Trophoblast cell (in vitro differentiated cells and primary cell): ENCODE results near the gene CACNA2D2.

Experiments
- DNase-seq, 2 donors: peaks; one replicate each; pipeline ENCODE4 v3.0.0-alpha.2; 2016
- H2AFZ ChIP-seq: 2 replicates; pipeline ENCODE4 v1.6.1; 2013; ENCODE audit warnings: low read length, moderate library complexity, mild to moderate bottlenecking; ENCODE audit not compliant: insufficient read depth, poor library complexity
- H2AK5ac ChIP-seq: 2 replicates; pipeline ENCODE4 v1.6.1; 2013; ENCODE audit warnings: mild to moderate bottlenecking, low read length
- H2BK120ac ChIP-seq: 2 replicates; pipeline ENCODE4 v1.6.1; 2013; ENCODE audit warnings: low read length, mild to moderate bottlenecking, moderate library complexity; ENCODE audit not compliant: insufficient read depth, poor library complexity
- H2BK12ac ChIP-seq: 2 replicates; pipeline ENCODE4 v1.6.1; 2013; ENCODE audit warnings: mild to moderate bottlenecking, low read length, moderate library complexity
- H2BK5ac ChIP-seq: 2 replicates; pipeline ENCODE4 v1.6.1; 2013; ENCODE audit warnings: low read length, low read depth, moderate library complexity, mild to moderate bottlenecking; ENCODE audit not compliant: poor library complexity
- H3K14ac ChIP-seq: 2 replicates; pipeline ENCODE4 v1.6.1; 2013; ENCODE audit warnings: mild to moderate bottlenecking, low read length
- H3K18ac ChIP-seq: 2 replicates; pipeline ENCODE4 v1.6.1; 2013; ENCODE audit warnings: mild to moderate bottlenecking, low read length
- H3K23ac ChIP-seq: 2 replicates; pipeline ENCODE4 v1.6.1; 2013; ENCODE audit warnings: low read length
- H3K27ac ChIP-seq: 2 replicates; pipeline ENCODE4 v1.5.1; 2013; ENCODE audit warnings: low read depth, mild to moderate bottlenecking, inconsistent platforms, low read length, moderate library complexity
- H3K27me3 ChIP-seq: 2 replicates; pipeline ENCODE4 v1.6.1; 2013; ENCODE audit warnings: inconsistent platforms, mild to moderate bottlenecking, low read length, moderate library complexity; ENCODE audit not compliant: insufficient read depth
- H3K36me3 ChIP-seq, 2 experiments: 1 replicate in 1 of 2; 2 replicates in 1 of 2; pipeline ENCODE4 v1.6.1; 2013; ENCODE audit warnings: low read length in 2 of 2, mild to moderate bottlenecking in 2 of 2, moderate library complexity in 1 of 2; ENCODE audit not compliant: insufficient read depth in 2 of 2, control insufficient read depth in 1 of 2
- H3K4ac ChIP-seq: 2 replicates; pipeline ENCODE4 v1.6.1; 2013; ENCODE audit warnings: low read depth, mild to moderate bottlenecking, low read length, moderate library complexity
- H3K4me1 ChIP-seq, 2 experiments: 1 replicate in 1 of 2; 2 replicates in 1 of 2; pipeline ENCODE4 v1.6.1; 2013; ENCODE audit warnings: low read length in 2 of 2, mild to moderate bottlenecking in 2 of 2, moderate library complexity in 1 of 2; ENCODE audit not compliant: insufficient read depth in 2 of 2, control insufficient read depth in 1 of 2
- H3K4me2 ChIP-seq: 2 replicates; pipeline ENCODE4 v1.6.1; 2013; ENCODE audit warnings: inconsistent platforms, mild to moderate bottlenecking, low read length, moderate library complexity
- H3K4me3 ChIP-seq: 2 replicates; pipeline ENCODE4 v1.5.1; 2013; ENCODE audit warnings: mild to moderate bottlenecking, low read depth, low read length, inconsistent platforms
- H3K79me1 ChIP-seq: one replicate; pipeline ENCODE4 v1.6.1; 2013; ENCODE audit warnings: low read length
- H3K79me2 ChIP-seq: 2 replicates; pipeline ENCODE4 v1.6.1; 2013; ENCODE audit warnings: low read length, mild to moderate bottlenecking; ENCODE audit not compliant: control insufficient read depth, insufficient read depth, poor library complexity
- H3K9ac ChIP-seq: 2 replicates; pipeline ENCODE4 v1.6.1; 2013; ENCODE audit warnings: mild to moderate bottlenecking, low read length
- H3K9me3 ChIP-seq: 2 replicates; pipeline ENCODE4 v1.6.1; 2013; ENCODE audit warnings: low read depth, mild to moderate bottlenecking, control low read depth, inconsistent platforms, low read length; ENCODE audit not compliant: insufficient read depth
- H4K12ac ChIP-seq: 2 replicates; pipeline ENCODE4 v1.6.1; 2013; ENCODE audit warnings: low read depth, mild to moderate bottlenecking, low read length, moderate library complexity
- H4K8ac ChIP-seq: 2 replicates; pipeline ENCODE4 v1.6.1; 2013; ENCODE audit warnings: low read depth, mild to moderate bottlenecking, low read length, moderate library complexity
- H4K91ac ChIP-seq: one replicate; pipeline ENCODE4 v1.6.1; 2013; ENCODE audit warnings: low read depth, mild to moderate bottlenecking, low read length, moderate library complexity
- WGBS: extraction: QIAGEN DNeasy Blood & Tissue Kit; methylation state at CpG from one replicate; pipeline ENCODE4 v1.1.7; 2013; ENCODE audit warnings: missing lambda C conversion rate; ENCODE audit not compliant: insufficient read length, insufficient coverage; ENCODE audit errors: extremely low coverage; 5-methylcytosine and 5-hydroxymethylcytosine counted together

The CACNA2D2 gene

DNA sequence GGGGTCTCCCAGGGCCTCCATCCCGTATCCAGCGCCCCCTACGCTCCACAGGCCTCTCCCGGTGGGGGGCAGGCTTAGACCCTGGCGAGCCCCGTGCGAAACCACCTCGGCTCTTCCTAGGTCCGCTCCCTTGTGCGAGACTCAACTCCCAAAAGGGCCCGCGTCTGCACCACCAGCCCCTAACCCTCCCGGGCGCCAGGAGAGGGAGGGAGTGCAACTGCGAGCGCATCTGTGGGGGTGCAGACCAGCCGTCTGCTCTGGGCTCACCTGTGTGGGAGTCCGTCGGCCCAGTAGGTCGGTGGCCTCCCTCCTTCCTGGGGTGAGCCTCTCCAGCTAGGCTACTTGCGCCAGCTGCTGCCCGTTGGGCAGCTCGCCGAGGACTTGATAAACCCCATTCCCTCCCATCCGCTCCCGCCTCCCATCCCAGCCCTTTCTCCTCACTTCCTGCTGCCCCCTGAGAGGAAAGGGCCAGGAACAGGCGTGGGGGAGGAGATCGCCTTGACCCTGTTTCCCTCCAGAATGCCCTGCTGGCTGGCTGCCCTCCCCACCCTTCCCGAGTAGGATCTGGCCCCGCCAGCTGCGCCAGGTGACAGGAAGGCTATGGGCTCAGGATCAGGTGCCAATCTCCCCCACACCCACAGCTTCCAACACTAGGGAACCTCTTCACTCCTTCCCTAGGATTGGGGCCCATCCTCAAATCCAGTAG, 180.9 kb downstream of the CACNA2D2 start, which contains the start of gene HYAL2:
HYAL2 (minus strand) TSS at position 360 of the 706 bp plus-strand sequence. CDS start 2,256 bp downstream, outside the sequence.
- Histone ChIP-seq H3K9me3 (peaks cover 1% of the 10 kb centered on the region), H4K8ac (peak within 1 kb of the TSS; percentile 90), H3K4me2 (peak within 1 kb of the TSS; percentile 75), H3K4ac (peak within 1 kb of the TSS; percentile 88), H4K91ac (peak within 1 kb of the TSS; percentile 99), H3K27ac (peak within 1 kb of the TSS; percentile 93), H3K36me3 (peaks cover 35 to 36% of the 10 kb centered on the region in 2 experiments), H2BK120ac (peak within 1 kb of the TSS; percentile 98), H4K12ac (peak within 1 kb of the TSS; percentile 73), H3K27me3 (no peaks in the 10 kb centered on the region), H3K79me2 (peaks cover 15% of the 10 kb centered on the region), H3K9ac (peak within 1 kb of the TSS; percentile 99), H3K23ac (no peak within 1 kb of the TSS), H2AK5ac (peak within 1 kb of the TSS; percentile 43), H2BK12ac (peak within 1 kb of the TSS; percentile 19), H2BK5ac (peak within 1 kb of the TSS; percentile 99), H3K14ac (peak within 1 kb of the TSS; percentile 93), H2AFZ (peak within 1 kb of the TSS; percentile 93), H3K4me1 (peaks cover 30 to 32% of the 10 kb centered on the region in 2 experiments), H3K18ac (peak within 1 kb of the TSS; percentile 93), H3K79me1 (peaks cover 16% of the 10 kb centered on the region), H3K4me3 (peak within 1 kb of the TSS; percentile 88)
- no peak for DNase-seq
- no CpG with 5 or more reads among the region's 31 CpGs for WGBS

DNA sequence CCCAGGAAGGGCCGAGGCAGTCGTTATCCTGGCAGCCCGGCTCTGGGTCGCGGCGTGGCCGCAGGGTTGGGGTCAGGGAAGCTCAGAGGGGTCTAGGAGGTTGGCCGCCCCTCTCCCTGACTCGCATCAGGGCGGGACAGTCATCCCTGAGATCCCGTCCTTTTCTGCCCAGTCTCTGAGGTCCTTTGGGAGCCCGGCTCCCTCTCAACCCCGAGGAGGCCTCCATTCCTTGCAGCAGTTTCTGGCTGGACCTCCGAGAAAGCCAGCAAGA, 181.4 kb downstream of the CACNA2D2 start:
- H3K36me3 ChIP-seq: peaks cover 36 to 38% of the 10 kb centered on the region in 2 experiments
- no peaks in the 10 kb centered on the region for H3K27me3 ChIP-seq
- no CpG with 5 or more reads among the region's 14 CpGs for WGBS
- peak overlapping the region; percentile 19 for H2BK12ac ChIP-seq
- peak overlapping the region; percentile 75 for H3K4me2 ChIP-seq
- H3K9me3 ChIP-seq: peaks cover 1% of the 10 kb centered on the region
- H4K8ac ChIP-seq: peak overlapping the region; percentile 90
- peak overlapping the region; percentile 77 for H3K18ac ChIP-seq
- peak overlapping the region; percentile 85 for H4K91ac ChIP-seq
- H3K27ac ChIP-seq: no peak overlapping the region
- H3K23ac ChIP-seq: no peak overlapping the region
- peaks cover 16% of the 10 kb centered on the region for H3K79me1 ChIP-seq
- H3K4me1 ChIP-seq: peaks cover 32 to 35% of the 10 kb centered on the region in 2 experiments
- H3K79me2 ChIP-seq: peaks cover 15% of the 10 kb centered on the region
- peak overlapping the region; percentile 28 for H2BK5ac ChIP-seq
- no peak for DNase-seq
- H2AK5ac ChIP-seq: peak overlapping the region; percentile 43
- peak overlapping the region; percentile 67 for H2AFZ ChIP-seq
- peak overlapping the region; percentile 62 for H3K4ac ChIP-seq
- H4K12ac ChIP-seq: peak overlapping the region; percentile 73
- peak overlapping the region; percentile 88 for H3K4me3 ChIP-seq
- peak overlapping the region; percentile 44 for H3K9ac ChIP-seq
- H3K14ac ChIP-seq: peak overlapping the region; percentile 71
- H2BK120ac ChIP-seq: peak overlapping the region; percentile 65

DNA sequence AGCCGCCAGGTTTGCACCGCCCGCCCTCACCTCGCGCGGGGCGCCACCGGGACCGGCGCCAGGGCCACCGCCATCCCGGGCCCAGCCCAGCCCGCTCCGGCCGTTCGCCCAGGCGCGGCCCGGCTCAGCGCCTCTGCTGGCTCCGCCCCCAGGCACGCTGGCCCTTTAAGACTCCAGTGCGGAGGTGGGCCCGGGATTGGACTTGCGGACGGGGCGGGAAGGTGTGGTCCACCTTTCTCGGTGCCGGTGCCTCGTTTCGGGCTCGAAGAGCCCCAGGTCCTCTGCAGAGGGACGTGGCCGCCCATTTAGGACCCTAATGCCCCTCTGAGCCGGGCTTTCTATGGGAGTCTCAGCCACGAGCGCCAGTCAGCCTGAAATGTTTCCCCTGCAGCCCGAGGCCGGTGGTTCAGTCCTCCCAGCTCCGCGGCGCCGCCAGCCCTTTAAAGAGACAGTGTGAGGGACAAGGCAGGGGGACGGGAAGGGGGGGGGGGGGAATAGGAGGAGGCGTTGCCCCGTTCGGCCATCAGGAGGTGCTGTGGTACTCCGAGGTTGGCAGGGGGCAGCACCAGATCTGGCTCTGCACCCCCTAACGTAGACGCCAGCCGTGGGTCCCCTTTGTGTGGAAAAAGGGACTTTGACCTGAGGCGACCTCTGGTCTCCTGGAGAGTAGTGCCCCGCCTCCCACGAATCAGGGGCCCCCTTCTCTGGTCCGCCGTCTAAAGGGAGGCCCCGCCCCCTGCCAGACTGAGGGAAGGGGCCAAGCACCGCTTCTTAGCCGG, 181.9 kb downstream of the CACNA2D2 start:
- Histone ChIP-seq H3K23ac (no peak overlapping the region), H3K9ac (peak overlapping the region; percentile 99), H3K4me3 (peak overlapping the region; percentile 88), H3K18ac (peak overlapping the region; percentile 93), H2BK12ac (peak overlapping the region; percentile 62), H2AK5ac (no peak overlapping the region), H3K27me3 (no peaks in the 10 kb centered on the region), H3K79me2 (peaks cover 15% of the 10 kb centered on the region), H3K4me2 (peak overlapping the region; percentile 75), H2BK5ac (peak overlapping the region; percentile 99), H3K4me1 (peaks cover 34 to 38% of the 10 kb centered on the region in 2 experiments), H4K8ac (peak overlapping the region; percentile 90), H3K36me3 (peaks cover 36 to 38% of the 10 kb centered on the region in 2 experiments), H3K27ac (peak overlapping the region; percentile 93), H4K91ac (peak overlapping the region; percentile 99), H3K79me1 (peaks cover 16% of the 10 kb centered on the region), H3K14ac (peak overlapping the region; percentile 93), H3K9me3 (peaks cover 1% of the 10 kb centered on the region), H2AFZ (peak overlapping the region; percentile 93), H3K4ac (peak overlapping the region; percentile 88), H2BK120ac (peak overlapping the region; percentile 98), H4K12ac (peak overlapping the region; percentile 88)
- WGBS: no CpG with 5 or more reads among the region's 59 CpGs
- peak; percentile 77 to 89 for DNase-seq

DNA sequence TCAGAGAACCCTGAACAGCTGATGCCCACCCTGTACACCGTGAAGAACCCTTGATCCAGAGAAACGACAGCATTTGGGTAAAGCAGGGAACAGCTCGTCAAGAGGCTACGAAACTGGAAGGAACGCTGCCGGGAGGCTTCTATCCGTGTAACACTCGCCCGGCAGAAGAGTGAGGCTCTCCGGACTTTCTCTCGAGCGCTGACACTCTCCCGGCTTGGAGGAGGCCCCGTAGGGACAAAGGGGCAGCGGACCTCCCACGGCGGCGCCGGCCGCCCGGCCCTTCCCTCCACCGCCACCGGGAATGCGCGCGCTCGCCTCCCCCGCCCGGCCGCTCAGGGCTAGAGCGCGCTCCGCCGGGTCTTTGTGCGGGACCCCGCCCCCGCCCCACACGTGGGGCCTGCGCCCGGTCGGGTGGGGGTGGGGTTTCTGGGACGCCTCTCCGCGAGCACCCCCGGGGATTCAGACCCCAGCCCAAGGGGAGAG, 182.5 kb downstream of the CACNA2D2 start:
- Histone ChIP-seq H4K8ac (peak overlapping the region; percentile 88), H3K14ac (peak overlapping the region; percentile 88), H4K12ac (peak overlapping the region; percentile 88), H3K79me1 (peaks cover 16% of the 10 kb centered on the region), H4K91ac (peak overlapping the region; percentile 99), H3K23ac (no peak overlapping the region), H2BK5ac (peak overlapping the region; percentile 99), H3K18ac (peak overlapping the region; percentile 93), H3K4me2 (peak overlapping the region; percentile 75), H2BK120ac (peak overlapping the region; percentile 56), H3K27ac (peak overlapping the region; percentile 93), H3K9me3 (peaks cover 1% of the 10 kb centered on the region), H3K79me2 (peaks cover 15% of the 10 kb centered on the region), H3K4ac (peak overlapping the region; percentile 43), H3K36me3 (peaks cover 34 to 38% of the 10 kb centered on the region in 2 experiments), H2AFZ (peak overlapping the region; percentile 66), H2BK12ac (no peak overlapping the region), H3K4me3 (peak overlapping the region; percentile 88), H3K9ac (peak overlapping the region; percentile 93), H3K4me1 (peaks cover 38 to 42% of the 10 kb centered on the region in 2 experiments), H2AK5ac (peak overlapping the region; percentile 40), H3K27me3 (no peaks in the 10 kb centered on the region)
- no CpG with 5 or more reads among the region's 45 CpGs for whole genome bisulfite sequencing
- peak; percentile 41 to 63 for DNase-seq
